G401 (cell line): Measurements from ENCODE around the gene TRIM8. TPM values are rescaled to one million over a fixed set of nuclear protein-coding genes. Genes with fewer than 3 reads are reported as not detected.

ENCODE experiments used
- DNase-seq: peaks from one replicate; pipeline ENCODE4 v3.0.0-alpha.2; 2015; ENCODE audit warnings: low spot score
- in situ Hi-C: cut with HindIII; loops from 2 replicates; pipeline ENCODE4 v1.10.0; 2016; ENCODE audit warnings: low sequenced_read_pairs, mixed read lengths
- total RNA-seq: library from RNA; depleted of rRNA; stranded (reverse); fragments of >200 nt; shearing (Covaris generic); gene quantifications from 2 replicates; pipeline ENCODE4 v1.2.3, GENCODE V29; 2014

Gene TRIM8
- total RNA-seq, 1 experiment from 2014 or later: 44.4 TPM

DNA sequence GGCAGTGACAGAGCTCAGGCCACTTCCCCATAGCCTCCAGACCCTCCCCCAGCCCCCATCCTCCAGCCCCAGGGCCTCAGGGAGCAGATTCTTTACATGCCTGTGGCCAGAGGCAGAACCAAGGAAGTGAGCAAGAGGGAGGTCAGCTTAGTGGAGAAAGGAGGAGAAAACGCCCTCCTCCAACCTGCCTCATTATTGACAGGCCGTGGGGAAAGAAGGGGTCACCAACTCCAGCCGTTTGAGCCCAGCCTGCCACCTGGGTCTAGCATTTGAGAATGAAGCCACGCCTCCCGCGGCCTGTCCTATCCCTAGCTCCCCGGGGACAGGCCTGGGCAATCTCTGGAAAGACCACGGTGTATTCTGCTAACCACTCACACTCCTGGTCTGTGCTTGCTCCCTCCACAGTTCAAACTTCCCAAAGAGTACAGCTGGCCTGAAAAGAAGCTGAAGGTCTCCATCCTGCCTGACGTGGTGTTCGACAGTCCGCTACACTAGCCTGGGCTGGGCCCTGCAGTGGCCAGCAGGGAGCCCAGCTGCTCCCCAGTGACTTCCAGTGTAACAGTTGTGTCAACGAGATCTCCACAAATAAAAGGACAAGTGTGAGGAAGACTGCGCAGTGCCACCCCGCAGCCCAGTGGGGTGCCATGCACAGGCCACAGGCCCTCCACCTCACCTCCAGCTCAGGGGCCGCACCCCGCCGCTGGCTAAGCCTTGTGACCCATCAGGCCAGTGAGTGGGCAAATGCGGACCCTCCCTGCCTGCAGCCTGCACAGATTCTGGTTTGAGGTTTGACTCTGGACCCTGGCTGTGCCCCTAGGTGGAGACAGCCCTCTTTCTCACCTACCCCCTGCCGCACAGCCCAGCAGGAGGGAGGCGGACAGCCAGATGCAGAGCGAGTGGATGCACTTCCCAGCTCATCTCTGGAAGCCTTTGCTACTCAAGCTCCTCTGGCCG, 14.3 kb upstream of the TRIM8 start:
- in situ Hi-C loops: no loop called here
- DNase-seq: peak; percentile 28

GRCh38 chr10:102630663-102631062, 13.6 kb upstream of the TRIM8 start:
- no peak for DNase-seq
- in situ Hi-C loops: no loop called here

GRCh38 chr10:102631525-102632393, 12.5 kb upstream of the TRIM8 start:
- in situ Hi-C loops: no loop called here
- no peak for DNase-seq

GRCh38 chr10:102632394-102633111, 11.7 kb upstream of the TRIM8 start:
- DNase-seq: no peak
- in situ Hi-C loops: no loop called here

DNA sequence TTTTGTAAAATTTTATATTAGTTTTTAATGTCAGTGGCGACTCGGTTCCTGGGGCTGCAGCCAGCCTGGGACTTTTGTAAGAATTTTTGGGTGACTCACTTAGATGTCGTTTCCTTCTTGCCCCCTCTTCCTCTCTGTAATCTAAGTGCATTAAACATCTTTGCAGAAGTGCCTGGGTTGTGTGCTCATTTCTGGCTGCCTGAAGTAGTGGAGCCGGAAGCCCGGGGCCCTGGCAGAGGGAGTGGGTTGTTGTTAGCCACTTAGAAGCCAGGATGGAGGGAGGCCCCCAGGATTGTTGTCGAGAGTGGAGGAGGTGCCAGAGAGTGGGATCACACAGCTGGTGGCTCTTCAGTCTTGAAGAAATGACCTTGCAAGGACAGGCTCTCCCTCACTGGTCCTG, 11.0 kb upstream of the TRIM8 start:
- no peak for DNase-seq
- in situ Hi-C loops: no loop called here

GRCh38 chr10:102633848-102634247, 10.4 kb upstream of the TRIM8 start:
- in situ Hi-C loops: no loop called here
- DNase-seq: no peak

DNA sequence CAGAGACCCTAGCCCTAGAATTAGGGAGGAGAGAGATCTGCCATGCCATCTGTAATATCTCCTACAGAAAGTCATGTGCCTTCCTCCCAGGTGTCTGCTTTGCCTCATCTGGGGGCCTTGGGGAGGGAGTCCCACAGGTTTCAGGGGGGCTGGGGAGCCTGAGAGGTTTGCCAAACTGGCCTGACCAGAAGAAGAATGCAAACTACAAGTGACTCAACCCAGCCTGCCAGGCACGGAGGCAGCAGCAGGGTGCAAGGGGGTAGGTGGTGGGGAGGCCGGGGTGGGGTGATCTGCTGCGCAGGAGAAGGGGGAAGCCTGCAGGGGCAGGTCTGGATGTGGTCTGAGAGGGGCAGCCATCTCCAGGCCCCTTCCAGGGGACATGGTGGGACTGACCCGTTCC, 9.6 kb upstream of the TRIM8 start:
- in situ Hi-C loops: no loop called here
- DNase-seq: no peak

DNA sequence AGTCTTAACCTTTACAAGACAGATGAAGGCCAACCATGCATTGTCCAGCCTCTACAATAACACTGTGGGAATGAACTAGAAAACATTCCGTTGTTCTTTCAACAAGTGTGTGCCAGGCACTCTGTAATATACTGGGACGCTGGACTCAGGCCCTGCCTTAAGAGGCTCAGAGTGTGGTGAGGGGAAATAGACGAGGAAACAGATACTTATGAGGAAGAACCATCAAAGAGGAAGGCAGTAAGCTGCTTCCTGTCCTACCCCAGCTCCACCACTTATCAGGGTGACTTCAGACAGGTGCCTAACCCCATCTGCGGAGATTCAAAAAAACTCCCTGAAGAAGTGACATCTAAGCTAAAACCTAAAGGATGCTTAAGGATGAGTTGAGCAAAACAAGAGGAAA, 8.9 kb upstream of the TRIM8 start:
- in situ Hi-C loops: no loop called here
- no peak for DNase-seq

- DNase-seq: no peak
- in situ Hi-C loops: no loop called here
Measured at GRCh38 chr10:102639537-102639936, 4.7 kb upstream of the TRIM8 start.

DNA sequence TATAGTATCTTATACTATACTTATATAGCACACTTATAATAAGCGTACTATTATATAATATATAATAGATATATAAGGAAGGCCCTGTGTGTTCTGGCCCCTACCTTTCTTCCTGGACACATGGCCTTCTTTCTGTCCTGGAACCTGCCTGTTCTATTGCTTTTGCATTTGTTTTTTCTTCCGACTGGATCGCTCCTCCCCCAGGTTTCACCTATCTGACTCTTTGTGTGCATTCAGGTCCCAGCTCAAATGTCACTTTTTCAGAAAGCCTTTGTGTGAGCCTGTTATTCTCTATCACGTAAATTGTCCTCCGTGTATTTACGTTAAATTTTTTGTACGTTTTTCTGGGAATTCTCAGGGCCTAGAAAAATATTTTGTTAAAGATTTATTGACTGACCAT, 2.9 kb upstream of the TRIM8 start:
- peak; percentile 26 for DNase-seq
- in situ Hi-C loops: no loop called here

GRCh38 chr10:102641880-102642735, 2.2 kb upstream of the TRIM8 start:
- in situ Hi-C loops: no loop called here

DNA sequence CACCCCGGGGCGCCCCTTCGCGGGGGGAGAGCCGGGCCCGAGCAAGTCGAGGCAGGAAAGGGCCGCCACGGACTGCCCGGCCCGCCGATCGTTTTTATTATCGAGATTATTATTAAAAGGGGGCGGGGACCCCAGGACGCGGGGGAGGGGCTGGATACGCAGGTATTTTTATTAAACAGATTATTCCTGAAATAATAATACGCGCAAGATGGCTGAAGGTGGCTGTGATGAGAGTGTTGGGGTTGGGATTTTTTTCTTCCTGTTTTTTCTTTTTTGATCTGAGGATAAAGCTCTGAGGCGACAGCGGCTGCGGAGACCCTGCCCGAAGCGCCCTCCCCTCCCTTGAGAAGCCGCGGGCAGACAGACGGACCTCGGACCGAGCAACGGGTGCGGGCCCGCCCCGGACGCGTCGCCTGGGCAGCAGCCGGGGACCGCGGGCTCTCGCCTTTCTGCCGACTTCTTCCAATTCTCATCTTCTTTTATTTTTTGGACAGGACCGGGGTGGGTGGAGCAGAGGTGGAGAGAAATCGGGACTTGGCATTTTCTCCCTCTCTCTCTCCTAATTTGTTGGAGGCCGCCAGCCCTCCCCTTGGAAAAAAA, 1.4 kb upstream of the TRIM8 start:
- peak; percentile 77 for DNase-seq

More at GRCh38 chr10:102641880-102642735, 2.2 kb upstream of the TRIM8 start:
- DNase-seq: peak; percentile 99

DNA sequence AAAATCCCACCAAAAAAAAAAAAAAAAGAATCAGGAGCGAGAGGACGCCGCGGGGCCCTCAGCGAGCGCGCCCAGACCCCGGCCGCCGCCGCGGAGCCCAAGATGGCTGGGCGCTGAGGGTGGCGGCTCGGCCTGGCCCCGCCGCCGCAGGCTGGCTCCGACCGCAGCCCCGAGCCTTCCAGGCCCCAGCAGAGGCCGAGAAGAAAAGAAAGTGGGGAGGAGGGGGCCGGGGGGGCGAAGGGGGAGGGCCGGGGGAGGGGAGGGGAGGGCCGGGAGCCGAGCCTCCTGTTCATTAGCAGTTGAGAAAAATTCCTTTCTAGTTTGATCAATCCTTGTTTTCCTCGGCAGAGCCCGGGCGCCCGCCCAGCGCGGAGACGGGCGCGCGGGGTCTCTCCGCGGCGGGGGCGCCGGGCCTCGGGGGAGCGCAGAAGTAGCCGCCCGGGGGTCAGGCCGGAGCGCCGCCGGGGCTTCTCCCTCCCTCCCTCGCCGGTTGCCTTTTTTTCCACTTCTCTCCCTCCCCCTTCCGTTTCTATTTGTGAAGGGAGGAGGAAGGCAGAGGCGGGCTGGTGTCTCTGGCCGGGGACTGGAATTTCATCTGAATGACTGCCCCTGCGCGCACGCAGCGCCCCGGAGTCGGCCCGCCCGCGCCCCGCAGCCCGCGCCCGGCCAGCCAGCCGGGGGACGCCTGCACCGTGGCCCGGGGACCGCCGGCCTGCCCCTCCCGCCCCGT, 778 bp upstream of the TRIM8 start:
- DNase-seq: peak; percentile 77
- in situ Hi-C loops: no loop called here

More for the DNA sequence above, 1.4 kb upstream of the TRIM8 start:
- in situ Hi-C loops: no loop called here

GRCh38 chr10:102644646-102645387, 538 bp downstream of the TRIM8 start:
- in situ Hi-C loops: no loop called here
- peak; percentile 71 for DNase-seq

DNA sequence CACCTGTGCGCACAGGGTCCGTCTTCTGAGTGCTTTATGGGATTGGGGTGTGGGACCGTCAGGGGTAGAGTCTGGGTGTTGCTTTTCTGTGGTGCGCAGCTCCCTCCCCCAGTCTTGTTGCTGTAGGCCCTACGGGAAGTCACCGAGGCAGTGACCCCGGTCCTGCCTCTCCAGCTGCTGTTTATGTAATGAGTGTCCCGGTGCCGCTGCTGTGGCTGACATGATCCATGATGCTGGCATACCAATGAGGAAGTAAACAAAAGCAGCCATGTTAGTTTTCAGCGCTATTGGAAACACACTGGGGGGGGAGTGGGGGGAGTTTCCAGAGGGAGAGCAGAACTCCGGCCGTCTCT, 1.1 kb downstream of the TRIM8 start:
- no peak for DNase-seq
- in situ Hi-C loops: no loop called here

- peak; percentile 66 for DNase-seq
- in situ Hi-C loops: no loop called here
Measured at GRCh38 chr10:102645741-102646609, 1.7 kb downstream of the TRIM8 start.
